ENCODE measurements around the gene PPARGC1A.

DNA sequence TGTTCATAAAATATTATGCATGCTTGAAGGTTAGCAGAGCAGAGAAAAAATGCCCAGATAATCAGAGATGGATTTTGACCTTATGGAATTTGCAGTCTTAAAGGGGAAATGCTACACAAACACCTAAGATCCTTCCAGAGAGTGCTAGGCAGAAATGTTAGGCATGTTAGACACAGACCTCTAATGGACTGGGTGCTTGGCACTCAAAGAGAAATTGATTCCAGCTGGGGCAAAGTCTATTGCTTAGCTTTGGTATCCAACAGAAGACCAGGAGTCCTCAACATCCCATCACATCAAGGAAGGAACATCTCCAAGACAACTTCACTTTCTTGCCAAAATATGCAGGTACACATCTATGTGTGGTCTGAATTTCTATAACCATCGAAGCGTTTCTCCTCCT, 32.2 kb upstream of the PPARGC1A start:
- TF ChIP-seq, protein P1, sequence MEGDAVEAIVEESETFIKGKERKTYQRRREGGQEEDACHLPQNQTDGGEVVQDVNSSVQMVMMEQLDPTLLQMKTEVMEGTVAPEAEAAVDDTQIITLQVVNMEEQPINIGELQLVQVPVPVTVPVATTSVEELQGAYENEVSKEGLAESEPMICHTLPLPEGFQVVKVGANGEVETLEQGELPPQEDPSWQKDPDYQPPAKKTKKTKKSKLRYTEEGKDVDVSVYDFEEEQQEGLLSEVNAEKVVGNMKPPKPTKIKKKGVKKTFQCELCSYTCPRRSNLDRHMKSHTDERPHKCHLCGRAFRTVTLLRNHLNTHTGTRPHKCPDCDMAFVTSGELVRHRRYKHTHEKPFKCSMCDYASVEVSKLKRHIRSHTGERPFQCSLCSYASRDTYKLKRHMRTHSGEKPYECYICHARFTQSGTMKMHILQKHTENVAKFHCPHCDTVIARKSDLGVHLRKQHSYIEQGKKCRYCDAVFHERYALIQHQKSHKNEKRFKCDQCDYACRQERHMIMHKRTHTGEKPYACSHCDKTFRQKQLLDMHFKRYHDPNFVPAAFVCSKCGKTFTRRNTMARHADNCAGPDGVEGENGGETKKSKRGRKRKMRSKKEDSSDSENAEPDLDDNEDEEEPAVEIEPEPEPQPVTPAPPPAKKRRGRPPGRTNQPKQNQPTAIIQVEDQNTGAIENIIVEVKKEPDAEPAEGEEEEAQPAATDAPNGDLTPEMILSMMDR (IDR thresholded peaks at IDR 0.05; ENCODE audit: extremely low read depth in 1 of 2, insufficient read depth in 1 of 2, low read depth in 1 of 2, low read length in 2 of 2) = no peak
- TF ChIP-seq EZH2 (IDR thresholded peaks at IDR 0.05; ENCODE audit: borderline replicate concordance, low read depth, low read length, severe bottlenecking) = no peak
- TF ChIP-seq POLR2AphosphoS5 (IDR thresholded peaks at IDR 0.05; ENCODE audit: insufficient read depth, low read depth, low read length) = no peak
- TF ChIP-seq, protein P2, sequence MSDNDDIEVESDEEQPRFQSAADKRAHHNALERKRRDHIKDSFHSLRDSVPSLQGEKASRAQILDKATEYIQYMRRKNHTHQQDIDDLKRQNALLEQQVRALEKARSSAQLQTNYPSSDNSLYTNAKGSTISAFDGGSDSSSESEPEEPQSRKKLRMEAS (IDR thresholded peaks at IDR 0.05; ENCODE audit: insufficient read depth, insufficient read length) = no peak
- TF ChIP-seq FOS (IDR thresholded peaks at IDR 0.05; ENCODE audit: borderline replicate concordance, insufficient read depth, low read length) = no peak
- TF ChIP-seq MYC (IDR thresholded peaks at IDR 0.05; ENCODE audit: low read depth, low read length) = no peak
- no peak for TF ChIP-seq POLR2A (IDR thresholded peaks at IDR 0.05; ENCODE audit: low read depth, low read length)
- no peak for TF ChIP-seq JUN (IDR thresholded peaks at IDR 0.05; ENCODE audit: borderline replicate concordance, insufficient read depth, insufficient read length, low read depth)
